Smooth muscle cell (in vitro differentiated cells): ENCODE results near the gene PDF. TPM values are rescaled to one million over a fixed set of nuclear protein-coding genes. Genes with fewer than 3 reads are reported as not detected.

ENCODE experiments used
- DNase-seq: peaks from one replicate; lab custom pipeline; 2025; ENCODE audit not compliant: unreplicated experiment; lab: John Stamatoyannopoulos, UW
- H2AFZ ChIP-seq: fragments of 200-600 bp; sonication (generic); 2 replicates; pipeline ENCODE4 v1.6.0; 2016; ENCODE audit warnings: antibody characterized with exemption, low read depth, mild to moderate bottlenecking
- H3F3A ChIP-seq: fragments of 200-600 bp; sonication (generic); 2 replicates; pipeline ENCODE4 v1.6.0; 2017; ENCODE audit warnings: antibody characterized with exemption, low read depth
- H3K27ac ChIP-seq: fragments of 200-600 bp; sonication (generic); 2 replicates; pipeline ENCODE4 v1.5.1; 2016; ENCODE audit warnings: low read depth, mild to moderate bottlenecking
- H3K27me3 ChIP-seq: fragments of 200-600 bp; sonication (generic); 2 replicates; pipeline ENCODE4 v1.6.1; 2016; ENCODE audit warnings: low read depth, mild to moderate bottlenecking
- H3K36me3 ChIP-seq: fragments of 200-600 bp; sonication (generic); 2 replicates; pipeline ENCODE4 v1.5.1; 2016; ENCODE audit warnings: low read depth
- H3K4me1 ChIP-seq: fragments of 200-600 bp; sonication (generic); 2 replicates; pipeline ENCODE4 v1.5.1; 2016; ENCODE audit warnings: low read depth
- H3K4me2 ChIP-seq: fragments of 200-600 bp; sonication (generic); 2 replicates; pipeline ENCODE4 v1.6.0; 2016; ENCODE audit warnings: mild to moderate bottlenecking
- H3K4me3 ChIP-seq: fragments of 200-600 bp; sonication (generic); 2 replicates; pipeline ENCODE4 v1.5.1; 2016; ENCODE audit warnings: mild to moderate bottlenecking
- H3K79me2 ChIP-seq: fragments of 200-600 bp; sonication (generic); 2 replicates; pipeline ENCODE4 v1.6.0; 2016; ENCODE audit warnings: low read depth, mild to moderate bottlenecking
- H3K9ac ChIP-seq: fragments of 200-600 bp; sonication (generic); 2 replicates; pipeline ENCODE4 v1.6.0; 2016; ENCODE audit warnings: low read depth
- H3K9me3 ChIP-seq: fragments of 200-600 bp; sonication (generic); replicated peaks from 2 replicates; pipeline ENCODE4 v1.5.1; 2016; ENCODE audit warnings: low read depth
- H4K20me1 ChIP-seq: fragments of 200-600 bp; sonication (generic); 2 replicates; pipeline ENCODE4 v1.6.0; 2016; ENCODE audit warnings: low read depth
- CTCF ChIP-seq: fragments of 200-600 bp; sonication (generic); IDR thresholded peaks from 2 replicates; pipeline ENCODE4 v1.5.1; 2017; ENCODE audit warnings: borderline replicate concordance, mild to moderate bottlenecking, antibody characterized with exemption; ENCODE audit not compliant: insufficient read depth, poor library complexity, severe bottlenecking
- WGBS: methylation state at CpG from one replicate; pipeline ENCODE4 v1.1.7; 2016; ENCODE audit warnings: low lambda C conversion rate; 5-methylcytosine and 5-hydroxymethylcytosine counted together
- polyA plus RNA-seq: library from polyadenylated mRNA; unstranded; fragments of >200 nt; fragmentation: Nextera tagmentation; extraction: Ambion mirVana; gene quantifications from 2 replicates; pipeline ENCODE4 v1.2.1, GENCODE V29; 2016
- total RNA-seq: library from RNA; depleted of rRNA; stranded (reverse); fragments of >200 nt; gene quantifications from 2 replicates; pipeline ENCODE4 v1.2.3, GENCODE V29; 2014

Gene PDF
- 4.0 and 4.4 TPM in 2 replicates for total RNA-seq
- polyA plus RNA-seq: 5.4 and 12.2 TPM in 2 replicates

DNA sequence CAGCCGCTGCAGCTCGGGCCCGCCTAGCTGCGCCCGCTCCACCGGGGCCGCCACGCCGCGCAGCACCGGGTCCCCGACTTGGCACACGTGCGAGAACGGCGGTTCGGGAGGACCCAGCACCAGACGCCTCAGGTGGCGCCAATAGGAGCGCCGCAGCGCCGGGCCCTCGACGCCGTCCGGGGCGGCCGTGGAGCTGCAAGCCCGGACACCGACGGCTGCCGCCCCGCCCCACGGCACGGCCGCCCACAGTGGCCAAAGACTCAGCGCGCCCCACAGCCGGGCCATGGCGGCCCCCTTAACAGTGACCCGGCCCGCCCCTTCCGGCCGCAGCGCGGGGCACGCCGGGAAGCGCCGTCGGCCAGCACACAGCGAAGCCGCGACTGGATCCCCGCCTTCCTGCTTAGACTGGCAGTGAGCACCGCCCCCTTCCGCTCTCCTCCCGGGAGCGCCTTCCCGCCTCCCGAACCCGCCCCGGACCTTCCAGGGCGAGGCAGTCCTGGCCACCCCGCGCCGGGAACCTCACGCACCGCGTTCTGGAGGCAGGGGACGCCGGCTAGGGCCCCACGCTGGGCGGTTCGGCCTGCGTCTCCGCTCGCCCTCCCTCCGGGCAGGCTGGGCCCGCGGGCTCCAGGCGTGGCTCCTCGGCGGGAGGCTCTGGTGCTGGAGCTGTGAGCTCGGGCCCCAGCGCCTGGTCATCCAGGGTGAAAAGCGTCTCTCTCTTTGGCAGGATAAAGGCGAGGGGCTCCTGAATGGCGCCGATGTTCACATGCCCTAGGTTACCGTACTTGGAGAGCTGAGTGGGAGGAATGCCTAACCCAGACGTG is at the start of gene PDF:
Gene PDF (minus strand): TSS at position 303 of the 824 bp plus-strand sequence. CDS start 18 bp downstream, at position 285.
- Histone ChIP-seq H3K9me3 (no peaks in the 10 kb centered on the region), H3K79me2 (peaks cover 36% of the 10 kb centered on the region), H3K27me3 (no peaks in the 10 kb centered on the region), H2AFZ (peak within 1 kb of the TSS; percentile 62), H4K20me1 (peaks cover 27% of the 10 kb centered on the region), H3K9ac (peak within 1 kb of the TSS; percentile 78), H3K4me2 (peak within 1 kb of the TSS; percentile 92), H3F3A (peaks cover 3% of the 10 kb centered on the region), H3K27ac (peak within 1 kb of the TSS; percentile 87), H3K36me3 (no peaks in the 10 kb centered on the region), H3K4me1 (peaks cover 16% of the 10 kb centered on the region), H3K4me3 (peak within 1 kb of the TSS; percentile 82)
- no peak for TF ChIP-seq CTCF
- DNase-seq: peak; percentile 80
- WGBS: 2% methylated on average over 69 of the region's 93 CpGs

- Histone ChIP-seq H3K4me2 (no peak overlapping the region), H4K20me1 (peaks cover 5% of the 10 kb centered on the region), H3K36me3 (peaks cover 26% of the 10 kb centered on the region), H2AFZ (no peak overlapping the region), H3K27ac (no peak overlapping the region), H3K27me3 (no peaks in the 10 kb centered on the region), H3K9me3 (no peaks in the 10 kb centered on the region), H3K4me3 (no peak overlapping the region), H3F3A (no peaks in the 10 kb centered on the region), H3K4me1 (no peaks in the 10 kb centered on the region), H3K9ac (no peak overlapping the region), H3K79me2 (peaks cover 33% of the 10 kb centered on the region)
- no peak for TF ChIP-seq CTCF
- WGBS: 96% methylated on average over 1 of the region's 1 CpG
- no peak for DNase-seq
Observed at GRCh38 chr16:69378760-69379159, 48.4 kb upstream of the PDF start.

GRCh38 chr16:69378036-69378435 is 47.6 kb upstream of the PDF start:
- H3K4me1 ChIP-seq: no peaks in the 10 kb centered on the region
- peaks cover 22% of the 10 kb centered on the region for H3K36me3 ChIP-seq
- 92% methylated on average over 1 of the region's 1 CpG for WGBS
- DNase-seq: no peak
- no peak overlapping the region for H3K4me2 ChIP-seq
- no peak overlapping the region for H3K27ac ChIP-seq
- H4K20me1 ChIP-seq: peaks cover 8% of the 10 kb centered on the region
- no peaks in the 10 kb centered on the region for H3K27me3 ChIP-seq
- H3F3A ChIP-seq: no peaks in the 10 kb centered on the region
- H3K9ac ChIP-seq: no peak overlapping the region
- no peaks in the 10 kb centered on the region for H3K9me3 ChIP-seq
- H3K4me3 ChIP-seq: no peak overlapping the region
- TF ChIP-seq CTCF: no peak
- no peak overlapping the region for H2AFZ ChIP-seq
- peaks cover 30% of the 10 kb centered on the region for H3K79me2 ChIP-seq
